AG10803 (cell line): Measurements from ENCODE around the gene CACNA1D.
A peak's percentile ranks its signal among the peaks of the same experiment; 100 is the strongest.

ENCODE experiments used
- DNase-seq: peaks from one replicate; pipeline ENCODE4 v3.0.0; 2010; ENCODE audit warnings: low read depth
- H3K4me3 ChIP-seq: 2 replicates; pipeline ENCODE4 v1.5.1; 2011; ENCODE audit warnings: mild to moderate bottlenecking, low read length, control low read depth
- TF ChIP-seq, protein P1 (sequence below): conservative IDR thresholded peaks from 2 replicates; pipeline ENCODE4 v1.5.1; 2011; ENCODE audit warnings: mild to moderate bottlenecking, low read length, control low read depth, inconsistent platforms

The CACNA1D gene

GRCh38 chr3:53849916-53850315, 355.5 kb downstream of the CACNA1D start:
- TF ChIP-seq, protein P1, sequence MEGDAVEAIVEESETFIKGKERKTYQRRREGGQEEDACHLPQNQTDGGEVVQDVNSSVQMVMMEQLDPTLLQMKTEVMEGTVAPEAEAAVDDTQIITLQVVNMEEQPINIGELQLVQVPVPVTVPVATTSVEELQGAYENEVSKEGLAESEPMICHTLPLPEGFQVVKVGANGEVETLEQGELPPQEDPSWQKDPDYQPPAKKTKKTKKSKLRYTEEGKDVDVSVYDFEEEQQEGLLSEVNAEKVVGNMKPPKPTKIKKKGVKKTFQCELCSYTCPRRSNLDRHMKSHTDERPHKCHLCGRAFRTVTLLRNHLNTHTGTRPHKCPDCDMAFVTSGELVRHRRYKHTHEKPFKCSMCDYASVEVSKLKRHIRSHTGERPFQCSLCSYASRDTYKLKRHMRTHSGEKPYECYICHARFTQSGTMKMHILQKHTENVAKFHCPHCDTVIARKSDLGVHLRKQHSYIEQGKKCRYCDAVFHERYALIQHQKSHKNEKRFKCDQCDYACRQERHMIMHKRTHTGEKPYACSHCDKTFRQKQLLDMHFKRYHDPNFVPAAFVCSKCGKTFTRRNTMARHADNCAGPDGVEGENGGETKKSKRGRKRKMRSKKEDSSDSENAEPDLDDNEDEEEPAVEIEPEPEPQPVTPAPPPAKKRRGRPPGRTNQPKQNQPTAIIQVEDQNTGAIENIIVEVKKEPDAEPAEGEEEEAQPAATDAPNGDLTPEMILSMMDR, result no peak
- DNase-seq, result no peak
- no peak overlapping the region for H3K4me3 ChIP-seq

DNA sequence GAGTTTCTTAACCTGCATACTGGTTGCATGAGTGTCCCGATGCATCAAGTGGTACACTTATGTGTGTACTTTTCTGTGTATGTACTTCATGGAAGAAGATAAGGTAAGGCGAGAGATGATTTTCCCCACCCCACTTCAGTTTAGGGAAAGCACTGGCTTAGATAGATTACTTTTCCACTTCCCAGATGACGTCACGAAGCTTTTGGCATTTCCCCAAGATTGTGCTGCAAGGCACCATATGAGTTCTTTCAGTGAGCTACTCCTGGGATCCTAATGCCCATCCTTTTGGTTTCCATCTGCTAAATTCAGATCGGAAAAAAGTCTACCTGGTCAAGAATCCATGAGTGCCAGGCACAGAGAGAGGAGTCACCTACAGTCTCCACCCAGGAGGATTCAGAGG, 356.5 kb downstream of the CACNA1D start:
- TF ChIP-seq, protein P1, result no peak
- DNase-seq, result peak; percentile 36
- no peak overlapping the region for H3K4me3 ChIP-seq

- H3K4me3 ChIP-seq, result no peak overlapping the region
- no peak for DNase-seq
- TF ChIP-seq, protein P1, result no peak
These were observed 362.6 kb downstream of the CACNA1D start for GRCh38 chr3:53856964-53857363.

GRCh38 chr3:53858096-53858741, 363.8 kb downstream of the CACNA1D start:
- TF ChIP-seq, protein P1, result no peak
- DNase-seq, result no peak
- no peak overlapping the region for H3K4me3 ChIP-seq

- H3K4me3 ChIP-seq, result no peak overlapping the region
- TF ChIP-seq, protein P1, result no peak
These were observed 364.8 kb downstream of the CACNA1D start for GRCh38 chr3:53859178-53859577.

GRCh38 chr3:53860196-53860595, 365.8 kb downstream of the CACNA1D start:
- H3K4me3 ChIP-seq, result no peak overlapping the region
- TF ChIP-seq, protein P1, result no peak
- DNase-seq, result no peak

More at GRCh38 chr3:53859178-53859577, 364.8 kb downstream of the CACNA1D start:
- DNase-seq, result no peak

GRCh38 chr3:53862241-53862640, 367.8 kb downstream of the CACNA1D start:
- TF ChIP-seq, protein P1, result no peak
- DNase-seq, result no peak
- no peak overlapping the region for H3K4me3 ChIP-seq
